GM12865 (cell line): ENCODE data around the gene SLC25A26.

Experiments used
- DNase-seq: peaks from one replicate; pipeline ENCODE4 v3.0.0; 2010; ENCODE audit warnings: low read depth
- H3K4me3 ChIP-seq: 2 replicates; pipeline ENCODE4 v1.5.1; 2011; ENCODE audit warnings: mild to moderate bottlenecking, low read depth, low read length, control low read depth
- CTCF ChIP-seq: IDR thresholded peaks from 2 replicates; pipeline ENCODE4 v1.5.1; 2011; ENCODE audit warnings: low read length, control low read depth, low read depth, inconsistent platforms; ENCODE audit not compliant: insufficient read depth; ENCODE audit errors: missing control alignments

Gene SLC25A26

GRCh38 chr3:66361356-66361755 is 140.6 kb downstream of the SLC25A26 start:
- DNase-seq: no peak
- no peak overlapping the region for H3K4me3 ChIP-seq
- no peak for TF ChIP-seq CTCF

- H3K4me3 ChIP-seq: no peak overlapping the region
- DNase-seq: no peak
- TF ChIP-seq CTCF: no peak
Observed at GRCh38 chr3:66362541-66362941, 141.7 kb downstream of the SLC25A26 start.

- no peak for TF ChIP-seq CTCF
- no peak for DNase-seq
- H3K4me3 ChIP-seq: no peak overlapping the region
Observed at GRCh38 chr3:66363148-66363547, 142.3 kb downstream of the SLC25A26 start.

GRCh38 chr3:66365080-66365479 is 144.3 kb downstream of the SLC25A26 start:
- DNase-seq: no peak
- TF ChIP-seq CTCF: no peak
- H3K4me3 ChIP-seq: no peak overlapping the region

- no peak overlapping the region for H3K4me3 ChIP-seq
- DNase-seq: no peak
- TF ChIP-seq CTCF: no peak
Observed at GRCh38 chr3:66366747-66367146, 145.9 kb downstream of the SLC25A26 start.

GRCh38 chr3:66367979-66368378 is 147.2 kb downstream of the SLC25A26 start:
- TF ChIP-seq CTCF: no peak
- no peak overlapping the region for H3K4me3 ChIP-seq
- DNase-seq: no peak

GRCh38 chr3:66370179-66370578 is 149.4 kb downstream of the SLC25A26 start:
- no peak for TF ChIP-seq CTCF
- no peak overlapping the region for H3K4me3 ChIP-seq
- no peak for DNase-seq
